ENCODE data around the gene RSPH9.

Gene RSPH9

GRCh38 chr6:43644940-43645612 lies at the start of gene RSPH9:
Gene RSPH9, plus strand, starts transcription at chr6:43645036. Its CDS starts 63 bp downstream, at chr6:43645099.
- peak in 1 of 2 donors; percentile 36 for DNase-seq (ENCODE audit: low read depth in 1 of 2, low spot score in 1 of 2)

- no peak for DNase-seq (ENCODE audit: low read depth in 1 of 2, low spot score in 1 of 2)
These were observed 44.2 kb upstream of the RSPH9 start for GRCh38 chr6:43600595-43600994.

- DNase-seq (ENCODE audit: low read depth in 1 of 2, low spot score in 1 of 2), result no peak
These were observed 40.7 kb upstream of the RSPH9 start for GRCh38 chr6:43604174-43604573.

- DNase-seq (ENCODE audit: low read depth in 1 of 2, low spot score in 1 of 2), result no peak
These were observed 38.8 kb upstream of the RSPH9 start for GRCh38 chr6:43606019-43606418.

- DNase-seq (ENCODE audit: low read depth in 1 of 2, low spot score in 1 of 2), result peak; percentile 11 to 43
These were observed 36.5 kb upstream of the RSPH9 start for GRCh38 chr6:43608310-43608763.

- DNase-seq (ENCODE audit: low read depth in 1 of 2, low spot score in 1 of 2), result no peak
These were observed 36.0 kb upstream of the RSPH9 start for GRCh38 chr6:43608807-43609206.

- no peak for DNase-seq (ENCODE audit: low read depth in 1 of 2, low spot score in 1 of 2)
These were observed 35.4 kb upstream of the RSPH9 start for GRCh38 chr6:43609402-43609801.

GRCh38 chr6:43610431-43610830 lies 34.4 kb upstream of the RSPH9 start:
- no peak for DNase-seq (ENCODE audit: low read depth in 1 of 2, low spot score in 1 of 2)

- no peak for DNase-seq (ENCODE audit: low read depth in 1 of 2, low spot score in 1 of 2)
These were observed 31.0 kb upstream of the RSPH9 start for GRCh38 chr6:43613721-43614395.

- DNase-seq (ENCODE audit: low read depth in 1 of 2, low spot score in 1 of 2), result no peak
These were observed 30.5 kb upstream of the RSPH9 start for GRCh38 chr6:43614396-43614730.

GRCh38 chr6:43616725-43617472 lies 27.9 kb upstream of the RSPH9 start:
- no peak for DNase-seq (ENCODE audit: low read depth in 1 of 2, low spot score in 1 of 2)

GRCh38 chr6:43621078-43621835 lies 23.6 kb upstream of the RSPH9 start:
- DNase-seq (ENCODE audit: low read depth in 1 of 2, low spot score in 1 of 2), result no peak

- no peak for DNase-seq (ENCODE audit: low read depth in 1 of 2, low spot score in 1 of 2)
These were observed 23.0 kb upstream of the RSPH9 start for GRCh38 chr6:43621836-43622180.

- no peak for DNase-seq (ENCODE audit: low read depth in 1 of 2, low spot score in 1 of 2)
These were observed 22.3 kb upstream of the RSPH9 start for GRCh38 chr6:43622541-43622940.

- no peak for DNase-seq (ENCODE audit: low read depth in 1 of 2, low spot score in 1 of 2)
These were observed 20.7 kb upstream of the RSPH9 start for GRCh38 chr6:43623880-43624785.

GRCh38 chr6:43624786-43625288 lies 20.0 kb upstream of the RSPH9 start:
- no peak for DNase-seq (ENCODE audit: low read depth in 1 of 2, low spot score in 1 of 2)

GRCh38 chr6:43625393-43625992 lies 19.3 kb upstream of the RSPH9 start:
- no peak for DNase-seq (ENCODE audit: low read depth in 1 of 2, low spot score in 1 of 2)

- no peak for DNase-seq (ENCODE audit: low read depth in 1 of 2, low spot score in 1 of 2)
These were observed 17.6 kb upstream of the RSPH9 start for GRCh38 chr6:43627008-43627825.

Data from activated CD4-positive, alpha-beta T cell treated with anti-CD3 and anti-CD28 coated beads, Interleukin-2, amount 50 U/mL, for 24 hours (primary cell).